Pericardium fibroblast (primary cell): ENCODE results near the gene CDC14B. TPM values are rescaled to one million over a fixed set of nuclear protein-coding genes. Genes with fewer than 3 reads are reported as not detected.

Experiments
- total RNA-seq: library from RNA; depleted of rRNA; stranded (reverse); fragments of >200 nt; gene quantifications from 2 replicates; pipeline ENCODE4 v1.2.3, GENCODE V29; 2015

CDC14B gene
- 10.0 and 11.0 TPM in 2 replicates for total RNA-seq

DNA sequence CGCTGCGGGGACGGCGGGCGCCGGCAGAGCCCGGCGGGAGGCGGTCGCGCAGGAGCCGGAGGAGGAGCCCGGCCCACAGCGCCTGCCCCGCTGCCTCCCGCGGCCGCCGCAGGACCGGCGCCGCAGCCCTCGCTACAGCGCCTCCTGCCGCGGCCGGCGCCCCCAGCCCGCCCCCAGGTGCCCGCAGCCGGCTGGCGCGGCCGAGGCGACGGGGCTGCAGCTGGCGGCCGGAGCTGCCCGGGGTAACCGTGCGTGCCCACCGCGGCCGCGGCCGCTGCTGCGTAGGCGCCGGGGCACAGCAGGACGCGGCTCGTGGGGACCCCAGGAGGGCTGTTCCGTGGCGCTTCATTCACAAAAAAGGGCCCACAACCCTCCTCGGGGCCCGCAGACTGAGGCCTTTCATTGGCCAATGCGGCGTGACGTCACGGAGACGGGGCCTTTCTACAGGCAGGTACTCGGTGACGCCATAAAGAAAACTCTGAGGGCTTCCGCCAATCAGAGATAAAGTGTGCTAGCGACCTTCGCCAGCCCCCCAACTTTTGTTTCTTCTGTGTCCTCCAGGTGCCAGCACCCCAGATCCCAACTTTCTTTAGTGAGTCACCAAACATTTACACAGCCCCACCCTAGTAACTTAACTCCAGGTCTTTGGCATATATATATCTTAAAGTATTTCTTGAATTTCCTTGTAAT lies at the start of gene CDC14B:
CDC14B (minus strand) TSS at position 353 of the 690 bp plus-strand sequence. CDS start 465 bp downstream, outside the sequence.

DNA sequence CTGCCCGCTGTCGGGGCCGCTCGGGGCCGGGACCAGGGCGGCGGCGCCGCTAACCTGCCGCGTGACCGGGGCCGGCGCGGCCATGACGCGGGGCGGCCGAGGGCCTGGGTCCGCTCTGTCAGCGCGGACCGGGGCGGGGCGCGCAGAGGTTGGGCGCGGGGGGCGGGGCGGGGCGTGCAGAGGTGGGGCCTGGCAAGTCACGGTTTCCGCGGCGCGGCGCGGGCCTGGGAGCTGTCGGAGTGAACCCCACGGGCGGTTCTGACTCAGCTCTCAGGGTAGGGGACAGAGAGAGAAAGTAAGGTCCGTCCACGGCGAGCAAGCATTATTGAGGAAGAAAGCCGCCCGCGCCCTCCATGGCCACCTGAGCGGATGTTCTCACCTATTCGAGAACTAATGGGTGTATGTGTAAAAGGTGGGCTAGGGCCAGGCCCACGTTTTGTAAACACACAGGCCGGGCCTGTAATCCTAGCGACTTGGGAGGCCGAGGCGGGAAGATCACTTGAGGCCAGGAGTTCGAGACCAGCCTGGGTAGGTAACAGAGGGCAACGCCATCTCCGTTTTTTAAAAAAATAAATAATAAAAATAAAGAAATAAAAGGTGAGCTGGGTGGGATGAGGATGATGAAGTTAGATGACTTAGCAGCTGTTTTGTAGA lies 35.7 kb upstream of the CDC14B start, which contains the start of gene PRXL2C:
PRXL2C (minus strand) TSS at position 120 of the 654 bp plus-strand sequence; CDS start at position 84, 36 bp downstream.

Other genes with a start within 250 kb of the CDC14B start
- 16.0 and 17.2 TPM in 2 replicates for gene SLC35D2, start 236.1 kb downstream of the CDC14B start, total RNA-seq
- gene ZNF367, start 201.5 kb downstream of the CDC14B start, total RNA-seq = 0.12 and 0.34 TPM in 2 replicates
- gene HABP4, start 169.7 kb downstream of the CDC14B start, total RNA-seq = 13.0 and 16.1 TPM in 2 replicates
- gene PRXL2C, start 35.5 kb upstream of the CDC14B start, total RNA-seq = 9.0 and 20.1 TPM in 2 replicates
- gene ZNF510, start 158.2 kb upstream of the CDC14B start, total RNA-seq = 7.9 and 9.1 TPM in 2 replicates
- gene ZNF782, start 234.7 kb upstream of the CDC14B start, total RNA-seq = 0.94 and 6.5 TPM in 2 replicates